Measurements from ENCODE around the gene COG5. TPM values are rescaled to one million over a fixed set of nuclear protein-coding genes. Genes with fewer than 3 reads are reported as not detected.

Gene COG5
- total RNA-seq, 1 experiment from 2014 or later: 23.6 TPM

GRCh38 chr7:107564553-107565298 is 1.0 kb upstream of the COG5 start:
- Mint-ChIP-seq H3K9me3 (ENCODE audit: low read depth, unreplicated experiment) (no peaks in the 10 kb centered on the region), H3K4me3 (ENCODE audit: low read depth, unreplicated experiment) (peak overlapping the region; percentile 88), H3K27ac (ENCODE audit: unreplicated experiment) (peak overlapping the region; percentile 99), H3K36me3 (ENCODE audit: insufficient read depth, unreplicated experiment) (peaks cover 19% of the 10 kb centered on the region), H3K4me1 (ENCODE audit: low read depth, unreplicated experiment) (peaks cover 40% of the 10 kb centered on the region), H3K27me3 (ENCODE audit: unreplicated experiment) (no peaks in the 10 kb centered on the region)
- no peak for TF ChIP-seq CTCF (IDR thresholded peaks at IDR 0.05; ENCODE audit: unreplicated experiment)
- TSS peak; percentile 46 for BruUV-seq (replicated peaks)
- CTCF ChIA-PET: no interaction called here
- intact Hi-C loops (cut with micrococcal nuclease; ENCODE audit: unreplicated experiment): loop anchor here (5.0 kb wide), 1 partner anchor 102 kb away; no protein-coding TSS in a partner anchor
- no peak for DNase-seq

GRCh38 chr7:107563081-107563774 is 492 bp downstream of the COG5 start:
- CTCF ChIA-PET: interaction anchor here (1.0 to 1.2 kb wide), 2 partner anchors 100 to 311 kb away, joined by 3 to 4 read pairs; no protein-coding TSS in a partner anchor
- no peak for DNase-seq
- Mint-ChIP-seq H3K4me1 (ENCODE audit: low read depth, unreplicated experiment) (peaks cover 42% of the 10 kb centered on the region), H3K27ac (ENCODE audit: unreplicated experiment) (peak overlapping the region; percentile 99), H3K27me3 (ENCODE audit: unreplicated experiment) (no peaks in the 10 kb centered on the region), H3K9me3 (ENCODE audit: low read depth, unreplicated experiment) (no peaks in the 10 kb centered on the region), H3K36me3 (ENCODE audit: insufficient read depth, unreplicated experiment) (peaks cover 19% of the 10 kb centered on the region), H3K4me3 (ENCODE audit: low read depth, unreplicated experiment) (peak overlapping the region; percentile 88)
- BruUV-seq (replicated peaks): no TSS peak
- intact Hi-C loops (cut with micrococcal nuclease; ENCODE audit: unreplicated experiment): loop anchor here (5.0 kb wide), 1 partner anchor 101 kb away; no protein-coding TSS in a partner anchor
- no peak for TF ChIP-seq CTCF (IDR thresholded peaks at IDR 0.05; ENCODE audit: unreplicated experiment)

- TF ChIP-seq CTCF (IDR thresholded peaks at IDR 0.05; ENCODE audit: unreplicated experiment): no peak
- intact Hi-C loops (cut with micrococcal nuclease; ENCODE audit: unreplicated experiment): loop anchor here (5.0 kb wide), 1 partner anchor 99 kb away; no protein-coding TSS in a partner anchor
- H3K4me1 Mint-ChIP-seq (ENCODE audit: low read depth, unreplicated experiment): peaks cover 38% of the 10 kb centered on the region
- H3K36me3 Mint-ChIP-seq (ENCODE audit: insufficient read depth, unreplicated experiment): peaks cover 19% of the 10 kb centered on the region
- peak overlapping the region; percentile 88 for H3K4me3 Mint-ChIP-seq (ENCODE audit: low read depth, unreplicated experiment)
- BruUV-seq (replicated peaks): no TSS peak
- no peak overlapping the region for H3K27ac Mint-ChIP-seq (ENCODE audit: unreplicated experiment)
- DNase-seq: no peak
- no peaks in the 10 kb centered on the region for H3K27me3 Mint-ChIP-seq (ENCODE audit: unreplicated experiment)
- H3K9me3 Mint-ChIP-seq (ENCODE audit: low read depth, unreplicated experiment): no peaks in the 10 kb centered on the region
- CTCF ChIA-PET: no interaction called here
Observed at GRCh38 chr7:107560898-107561516, 2.7 kb downstream of the COG5 start.

GRCh38 chr7:107559864-107560263 is 3.9 kb downstream of the COG5 start:
- H3K36me3 Mint-ChIP-seq (ENCODE audit: insufficient read depth, unreplicated experiment): peaks cover 19% of the 10 kb centered on the region
- no peak for TF ChIP-seq CTCF (IDR thresholded peaks at IDR 0.05; ENCODE audit: unreplicated experiment)
- H3K9me3 Mint-ChIP-seq (ENCODE audit: low read depth, unreplicated experiment): no peaks in the 10 kb centered on the region
- H3K4me3 Mint-ChIP-seq (ENCODE audit: low read depth, unreplicated experiment): no peak overlapping the region
- H3K27ac Mint-ChIP-seq (ENCODE audit: unreplicated experiment): no peak overlapping the region
- peaks cover 33% of the 10 kb centered on the region for H3K4me1 Mint-ChIP-seq (ENCODE audit: low read depth, unreplicated experiment)
- CTCF ChIA-PET: no interaction called here
- DNase-seq: no peak
- no TSS peak for BruUV-seq (replicated peaks)
- intact Hi-C loops (cut with micrococcal nuclease; ENCODE audit: unreplicated experiment): loop anchor here (5.0 kb wide), 1 partner anchor 98 kb away; no protein-coding TSS in a partner anchor
- H3K27me3 Mint-ChIP-seq (ENCODE audit: unreplicated experiment): no peaks in the 10 kb centered on the region

Measured in Calu3 (cell line).